HG03064 (cell line): Measurements from ENCODE around the gene PDIK1L.

Source experiments
- ATAC-seq: cut with Tn5 transposase; IDR thresholded peaks from one replicate; pipeline ENCODE4 v1.9.1; 2021; ENCODE audit warnings: low read depth; ENCODE audit not compliant: unreplicated experiment

PDIK1L gene

DNA sequence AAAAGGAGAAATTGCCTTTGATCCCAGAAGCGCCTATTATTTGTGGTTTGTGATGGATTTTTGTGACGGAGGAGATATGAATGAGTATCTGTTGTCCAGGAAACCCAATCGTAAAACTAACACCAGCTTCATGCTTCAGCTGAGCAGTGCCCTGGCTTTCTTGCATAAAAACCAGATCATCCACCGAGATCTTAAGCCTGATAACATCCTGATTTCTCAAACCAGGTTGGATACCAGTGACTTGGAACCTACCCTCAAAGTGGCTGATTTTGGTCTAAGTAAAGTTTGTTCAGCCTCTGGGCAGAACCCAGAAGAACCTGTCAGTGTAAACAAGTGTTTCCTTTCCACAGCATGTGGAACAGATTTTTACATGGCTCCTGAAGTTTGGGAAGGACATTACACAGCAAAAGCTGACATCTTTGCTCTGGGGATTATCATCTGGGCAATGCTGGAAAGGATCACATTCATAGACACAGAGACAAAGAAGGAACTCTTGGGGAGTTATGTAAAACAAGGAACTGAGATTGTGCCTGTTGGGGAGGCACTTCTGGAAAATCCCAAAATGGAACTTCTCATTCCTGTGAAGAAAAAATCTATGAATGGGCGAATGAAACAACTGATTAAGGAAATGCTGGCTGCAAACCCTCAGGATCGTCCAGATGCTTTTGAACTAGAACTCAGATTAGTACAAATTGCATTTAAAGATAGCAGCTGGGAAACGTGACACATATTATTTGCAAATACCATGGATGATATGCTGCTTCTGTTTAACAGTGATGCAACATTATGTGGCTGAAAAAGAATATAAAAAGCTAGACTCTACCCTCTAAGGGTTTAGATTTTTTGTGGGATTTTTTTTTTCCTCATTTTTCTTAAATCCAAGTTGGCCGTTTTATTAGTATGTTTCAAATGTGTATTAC lies 10.5 kb downstream of the PDIK1L start:
- no peak for ATAC-seq

DNA sequence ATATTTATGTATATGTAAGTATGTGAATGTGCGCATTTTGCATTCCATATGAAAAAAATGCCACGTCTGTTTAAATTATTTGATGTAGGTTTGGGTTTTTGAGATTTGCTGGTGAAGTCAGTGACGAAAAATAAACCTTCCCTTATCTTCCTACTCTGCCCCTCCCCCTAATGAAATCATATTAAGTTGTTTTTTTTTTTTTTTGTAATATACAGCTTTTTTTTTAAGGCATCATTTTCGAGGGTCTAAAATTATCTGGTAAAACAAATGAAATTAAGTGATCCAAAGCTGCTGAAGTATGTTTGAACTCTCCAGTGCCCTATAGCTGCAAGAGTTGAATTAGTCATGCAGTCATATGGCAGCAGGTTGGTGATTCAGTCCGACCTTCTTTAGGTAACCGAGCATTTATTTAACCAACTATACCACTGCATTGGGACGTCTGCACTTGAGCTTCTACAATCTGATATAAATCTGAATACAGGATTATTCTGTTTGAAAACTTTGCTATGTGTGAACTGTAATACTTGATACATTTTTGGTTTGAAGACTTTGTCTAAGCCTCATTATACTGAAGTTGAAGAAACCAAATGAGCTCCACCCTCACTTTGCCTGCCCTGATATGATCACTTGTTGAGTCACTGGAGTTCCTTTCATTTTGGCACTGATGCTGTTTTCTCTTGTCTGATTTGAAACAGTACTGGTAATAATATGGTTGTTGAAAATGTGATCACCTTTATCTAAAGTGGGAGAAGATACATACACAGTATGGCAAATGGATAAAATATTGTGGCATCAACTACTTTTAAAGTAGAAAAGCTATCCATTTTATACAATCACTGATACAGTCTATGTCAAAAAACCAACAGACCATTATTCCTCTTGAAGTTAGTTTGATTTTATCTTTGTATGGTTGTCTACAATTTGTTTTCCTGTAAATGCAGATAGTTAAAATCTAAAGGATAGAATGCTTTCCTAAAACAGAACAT lies 11.7 kb downstream of the PDIK1L start:
- ATAC-seq = no peak

DNA sequence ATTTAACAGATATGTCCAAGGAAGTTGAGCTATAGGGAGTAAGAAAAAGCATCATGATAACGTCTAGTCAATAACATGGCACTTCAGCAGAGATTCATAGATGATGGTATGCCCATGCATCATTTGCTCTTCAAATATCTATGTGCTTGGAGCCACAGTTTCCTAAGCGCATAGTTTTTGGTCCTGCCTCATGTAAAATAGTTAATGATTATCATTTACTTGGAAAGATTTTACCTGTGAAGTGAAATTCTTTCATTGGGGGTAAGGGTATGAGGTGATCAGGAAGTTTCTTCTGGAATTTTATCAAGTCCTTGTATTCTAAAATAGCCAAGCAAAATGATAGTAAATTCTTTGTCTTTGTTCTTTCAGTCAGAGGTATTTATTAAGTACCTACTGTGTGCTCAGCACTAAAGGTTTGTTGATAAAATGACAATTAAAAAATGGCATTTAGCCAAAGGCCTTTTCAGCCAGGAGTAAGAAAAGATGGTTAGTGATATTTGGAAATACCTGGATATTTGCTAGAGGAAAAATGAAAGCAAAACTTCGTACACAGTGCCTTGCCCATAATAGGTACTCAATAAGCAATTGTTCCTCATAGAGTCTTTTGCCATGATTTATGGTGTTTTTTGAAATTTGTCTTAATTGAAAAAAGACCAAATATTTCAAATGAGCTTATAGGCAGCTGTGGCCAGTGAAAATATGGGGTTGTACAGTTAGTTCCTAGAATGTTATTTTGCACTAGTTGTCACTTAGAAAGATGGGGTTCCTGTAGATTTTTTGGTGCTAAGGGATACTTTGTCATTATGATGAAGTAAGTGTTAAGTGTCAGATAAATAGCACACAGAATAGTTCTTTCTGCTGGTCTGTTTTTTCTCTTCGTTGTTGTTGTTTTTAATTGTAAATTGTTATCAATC lies 13.1 kb downstream of the PDIK1L start:
- no peak for ATAC-seq

DNA sequence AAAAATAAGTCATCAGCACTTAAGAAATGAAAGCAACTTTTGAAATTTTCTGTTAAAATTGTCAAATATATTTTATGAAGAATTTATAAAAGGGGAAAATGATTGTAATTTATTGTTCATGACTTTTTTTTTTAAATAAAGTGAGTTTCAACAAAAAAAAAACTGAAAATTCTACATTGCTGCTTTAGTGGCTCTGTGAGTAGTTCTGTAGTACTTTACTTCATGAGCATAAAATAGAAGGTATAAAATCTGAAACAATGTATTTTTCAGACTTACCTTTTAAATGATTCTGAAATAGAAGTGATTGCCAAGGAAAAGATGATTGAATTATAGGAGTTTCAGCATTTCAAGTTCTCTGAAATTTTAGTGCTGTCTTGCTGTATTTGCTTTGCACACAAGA lies 13.8 kb downstream of the PDIK1L start:
- ATAC-seq = no peak

DNA sequence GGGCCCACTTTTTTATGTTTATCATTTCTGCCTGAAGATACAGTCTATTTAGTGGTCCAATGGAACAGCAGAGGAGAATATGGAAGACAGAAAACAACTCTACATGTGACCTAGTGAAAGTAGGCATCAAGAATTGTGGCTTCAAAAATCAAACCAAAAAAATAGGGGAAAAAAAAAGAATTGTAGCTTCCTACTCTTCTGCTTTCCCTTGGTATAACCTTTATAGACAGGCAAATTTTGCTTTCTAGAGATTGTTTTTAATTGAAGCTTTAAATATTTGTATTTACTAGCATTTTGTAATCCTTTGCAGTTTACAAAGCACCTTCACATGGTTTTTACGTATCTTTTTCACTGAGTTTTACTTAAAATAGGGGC lies 14.3 kb downstream of the PDIK1L start:
- ATAC-seq = no peak

DNA sequence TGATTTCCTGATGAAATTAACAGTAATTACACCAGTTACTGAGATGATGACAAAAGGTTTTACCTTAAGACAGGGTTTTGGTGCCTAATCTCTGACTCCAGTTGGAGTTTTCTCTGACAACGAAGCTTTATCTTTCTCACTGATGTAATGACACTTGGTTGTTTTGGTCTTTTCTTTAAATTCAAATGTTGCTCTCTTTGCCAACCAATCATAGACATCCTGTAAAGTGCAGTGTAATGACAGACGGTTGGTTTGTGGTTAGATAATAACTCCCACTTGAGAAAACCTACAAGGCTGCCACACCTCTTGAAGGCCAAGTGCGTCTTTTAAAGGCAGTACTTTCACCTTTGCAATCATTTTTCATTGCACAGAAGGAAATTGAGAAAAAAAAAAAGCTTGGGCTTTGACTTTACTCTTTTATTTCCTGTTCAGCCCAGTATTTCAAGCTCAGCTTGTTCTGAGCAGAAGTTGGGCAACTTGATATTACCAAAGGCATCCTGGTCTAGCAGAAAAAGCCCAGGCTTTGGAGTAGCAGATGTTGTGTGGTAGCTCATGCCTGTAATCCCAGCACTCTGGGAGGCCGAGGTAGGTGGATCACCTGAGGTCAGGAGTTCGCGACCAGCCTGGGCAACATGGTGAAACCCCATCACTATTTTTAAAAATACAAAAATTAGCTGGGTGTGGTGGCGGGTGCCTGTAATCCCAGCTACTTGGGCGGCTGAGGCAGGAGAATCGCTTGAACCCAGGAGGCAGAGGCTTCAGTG lies 14.9 kb downstream of the PDIK1L start:
- ATAC-seq = no peak

DNA sequence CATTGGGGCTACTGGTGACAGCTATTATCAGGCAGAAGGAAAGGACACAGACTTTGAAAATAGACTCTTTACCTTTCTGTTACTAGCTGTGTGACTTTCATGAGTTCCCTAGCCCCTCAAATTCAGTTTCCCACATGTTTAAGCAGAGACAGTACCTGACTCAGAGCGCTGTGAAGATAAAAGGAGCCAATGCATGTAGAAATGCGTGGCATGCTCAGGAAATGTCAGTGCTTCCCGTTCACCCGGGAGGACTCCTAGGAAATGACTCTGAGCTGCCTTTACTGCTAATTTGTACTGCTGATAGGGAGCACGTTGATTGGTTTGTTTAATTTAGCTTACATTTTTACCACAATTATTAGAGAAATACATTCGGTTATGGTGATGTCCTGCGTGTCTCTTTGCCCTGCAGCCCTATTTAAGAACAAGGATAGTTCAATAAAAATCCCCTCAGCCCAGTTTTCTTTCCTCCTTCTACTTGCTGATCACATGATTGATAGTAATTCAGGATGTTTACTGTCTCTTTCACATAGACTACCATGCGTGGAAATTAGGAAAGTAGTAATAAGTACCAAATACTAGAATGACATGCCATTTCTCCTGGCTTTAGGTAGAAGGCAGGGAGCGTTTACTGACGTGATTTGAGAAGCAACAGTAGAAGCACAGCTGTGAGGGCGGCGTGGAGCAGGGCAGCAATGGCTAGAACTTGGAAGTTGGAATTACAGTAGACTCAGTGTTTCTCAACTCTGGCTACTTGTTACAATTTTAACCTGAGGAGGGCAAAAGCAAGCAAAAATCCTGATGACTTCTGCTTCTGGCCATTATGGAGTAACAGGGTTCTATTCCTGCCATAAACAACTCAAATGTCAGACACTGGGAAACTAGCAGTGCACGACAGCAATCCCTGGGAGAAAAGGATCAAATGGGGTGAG lies 15.9 kb downstream of the PDIK1L start:
- ATAC-seq = no peak

DNA sequence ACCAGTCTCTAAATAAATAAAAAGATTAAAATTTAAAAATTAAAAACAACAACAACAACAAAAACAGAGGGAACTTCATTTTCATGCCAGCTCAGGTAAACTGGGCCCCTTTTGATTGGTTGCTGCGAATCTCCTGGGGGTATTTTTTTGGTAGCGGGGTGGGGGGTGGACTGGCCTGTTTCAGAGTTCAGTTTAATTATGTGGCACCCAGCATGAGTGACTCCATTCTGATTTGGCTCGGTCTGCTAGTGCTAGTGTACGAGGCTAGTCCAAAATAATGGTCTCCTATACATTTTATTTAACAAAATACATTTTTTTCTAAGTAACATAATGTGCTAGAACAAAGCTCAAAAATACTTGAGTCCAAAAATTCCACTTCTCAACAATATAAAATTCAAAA lies 18.2 kb downstream of the PDIK1L start:
- ATAC-seq = no peak

DNA sequence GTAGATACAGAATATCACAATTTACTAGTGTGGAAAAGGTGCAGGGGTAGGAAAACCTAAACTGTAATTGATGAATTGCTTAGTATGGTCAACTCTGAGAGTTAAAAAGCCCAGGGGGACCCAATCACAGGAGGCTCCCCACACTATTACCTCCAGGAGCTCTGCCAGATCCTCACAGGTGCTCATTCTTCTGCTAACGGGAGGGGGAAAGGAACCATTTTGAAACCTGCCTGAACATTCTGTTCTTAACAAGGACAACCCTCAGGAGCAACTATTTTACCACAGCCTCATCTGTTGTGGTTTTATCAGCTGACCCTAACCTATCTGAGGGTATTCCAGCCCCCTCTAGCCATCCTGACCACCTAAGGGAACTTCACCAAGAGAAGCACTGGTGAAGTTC lies 19.1 kb downstream of the PDIK1L start:
- no peak for ATAC-seq

DNA sequence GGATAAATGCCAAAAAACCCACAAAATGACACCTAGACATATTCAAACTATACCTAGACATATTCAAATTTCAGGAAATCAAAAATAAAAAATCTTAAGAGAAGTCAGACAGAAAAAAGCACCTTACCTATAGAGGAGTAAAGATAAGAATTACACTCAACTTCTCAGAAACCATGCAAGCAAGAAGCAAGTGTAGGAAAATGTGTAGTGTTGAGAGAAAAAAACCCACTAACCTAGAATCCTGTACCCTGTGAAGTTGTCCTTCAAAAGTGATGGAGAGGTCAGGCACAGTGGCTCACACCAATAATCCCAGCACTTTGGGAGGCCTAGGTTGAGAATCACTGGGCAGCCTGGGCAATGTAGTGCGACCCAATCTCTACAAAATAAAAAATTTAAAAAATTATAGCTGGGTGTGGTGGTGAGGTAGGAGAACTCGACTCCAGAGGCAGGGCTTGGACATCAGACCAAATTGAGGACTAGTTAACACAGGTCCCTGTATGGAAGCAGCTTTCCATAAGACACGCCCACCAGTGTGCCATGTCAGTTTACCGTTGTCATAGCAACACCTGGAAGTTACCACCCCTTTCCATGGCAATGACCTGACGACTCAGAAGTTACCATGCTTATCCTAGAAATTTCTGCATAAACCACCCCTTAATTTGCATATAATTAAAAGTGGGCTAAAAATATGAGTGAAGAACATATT lies 20.7 kb downstream of the PDIK1L start:
- no peak for ATAC-seq

DNA sequence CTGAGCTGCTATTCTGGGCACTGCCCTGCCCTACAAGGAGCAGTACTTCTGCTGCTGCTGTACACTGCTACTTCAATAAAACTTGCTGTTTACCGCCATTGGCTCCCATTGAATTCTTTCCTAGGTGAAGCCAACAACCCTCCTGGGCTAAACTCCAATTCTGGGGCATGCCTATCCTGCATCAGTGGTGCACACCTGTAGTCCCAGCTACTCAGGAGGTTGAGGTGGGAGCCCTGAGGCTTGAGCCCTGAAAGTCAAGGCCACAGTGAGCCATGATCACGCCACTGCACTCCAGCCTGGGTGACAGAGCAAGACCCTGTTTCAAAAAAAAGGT lies 21.2 kb downstream of the PDIK1L start:
- ATAC-seq = no peak

DNA sequence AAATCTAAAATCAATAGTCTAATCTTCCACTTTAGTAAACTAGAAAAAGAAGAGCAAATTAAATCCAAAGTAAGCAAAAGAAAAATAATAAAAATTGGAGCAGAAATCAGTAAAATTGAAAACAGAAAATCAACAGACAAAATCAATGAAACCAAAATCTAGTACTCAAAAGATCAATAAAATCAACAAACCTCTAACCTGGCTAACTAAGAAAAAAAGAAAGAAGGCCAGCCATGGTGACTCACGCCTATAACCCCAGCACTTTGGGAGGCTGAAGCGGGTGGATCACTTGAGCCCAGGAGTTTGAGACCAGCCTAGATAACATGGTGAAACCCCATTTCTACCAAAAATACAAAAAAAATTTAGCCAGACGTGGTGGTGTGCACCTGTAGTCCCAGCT lies 22.8 kb downstream of the PDIK1L start:
- no peak for ATAC-seq

DNA sequence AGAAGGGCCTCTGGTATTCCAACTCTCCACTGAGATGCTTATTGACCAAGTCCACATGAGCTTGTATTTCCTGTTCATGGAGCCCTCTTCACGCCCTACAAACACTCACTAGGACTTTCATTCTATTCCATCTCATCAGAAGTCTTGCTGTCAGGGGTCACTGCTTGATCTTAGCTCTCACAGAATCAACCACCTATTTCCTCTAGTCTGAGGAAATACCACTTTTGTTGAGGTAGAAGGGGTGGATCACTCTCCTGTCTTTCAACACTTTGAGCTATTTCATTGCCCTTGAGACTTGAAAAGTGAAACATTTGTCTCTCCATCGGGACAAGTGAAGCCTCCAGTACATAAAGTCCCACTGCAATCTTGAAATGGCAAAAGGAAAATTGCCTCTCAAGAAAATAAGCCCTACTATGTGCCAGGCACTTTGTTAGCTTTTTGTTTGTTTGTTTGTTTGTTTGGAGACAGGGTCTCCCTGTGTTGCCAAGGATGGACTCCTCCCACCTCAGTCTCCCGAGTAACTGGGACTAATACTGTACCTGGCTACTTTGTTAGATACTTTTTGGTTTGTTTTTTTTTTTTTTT lies 27.4 kb downstream of the PDIK1L start:
- no peak for ATAC-seq

DNA sequence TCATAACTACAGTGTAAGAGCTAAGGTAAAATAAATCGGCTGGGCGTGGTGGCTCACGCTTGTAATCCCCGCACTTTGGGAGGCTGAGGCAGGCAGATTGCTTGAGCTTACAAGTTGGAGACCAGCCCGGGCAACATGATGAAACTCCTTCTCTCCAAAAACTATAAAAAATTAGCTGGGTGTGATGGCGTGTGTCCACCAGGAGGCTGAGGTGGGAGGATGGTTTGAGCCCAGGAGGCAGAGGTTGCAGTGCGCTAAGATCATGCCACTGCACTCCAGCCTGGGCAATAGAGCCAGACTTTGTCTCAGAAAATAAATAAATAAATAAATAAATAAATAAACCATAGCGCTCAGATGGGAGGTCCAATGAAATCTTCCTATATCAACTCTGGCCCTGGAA lies 30.5 kb downstream of the PDIK1L start:
- ATAC-seq = no peak

DNA sequence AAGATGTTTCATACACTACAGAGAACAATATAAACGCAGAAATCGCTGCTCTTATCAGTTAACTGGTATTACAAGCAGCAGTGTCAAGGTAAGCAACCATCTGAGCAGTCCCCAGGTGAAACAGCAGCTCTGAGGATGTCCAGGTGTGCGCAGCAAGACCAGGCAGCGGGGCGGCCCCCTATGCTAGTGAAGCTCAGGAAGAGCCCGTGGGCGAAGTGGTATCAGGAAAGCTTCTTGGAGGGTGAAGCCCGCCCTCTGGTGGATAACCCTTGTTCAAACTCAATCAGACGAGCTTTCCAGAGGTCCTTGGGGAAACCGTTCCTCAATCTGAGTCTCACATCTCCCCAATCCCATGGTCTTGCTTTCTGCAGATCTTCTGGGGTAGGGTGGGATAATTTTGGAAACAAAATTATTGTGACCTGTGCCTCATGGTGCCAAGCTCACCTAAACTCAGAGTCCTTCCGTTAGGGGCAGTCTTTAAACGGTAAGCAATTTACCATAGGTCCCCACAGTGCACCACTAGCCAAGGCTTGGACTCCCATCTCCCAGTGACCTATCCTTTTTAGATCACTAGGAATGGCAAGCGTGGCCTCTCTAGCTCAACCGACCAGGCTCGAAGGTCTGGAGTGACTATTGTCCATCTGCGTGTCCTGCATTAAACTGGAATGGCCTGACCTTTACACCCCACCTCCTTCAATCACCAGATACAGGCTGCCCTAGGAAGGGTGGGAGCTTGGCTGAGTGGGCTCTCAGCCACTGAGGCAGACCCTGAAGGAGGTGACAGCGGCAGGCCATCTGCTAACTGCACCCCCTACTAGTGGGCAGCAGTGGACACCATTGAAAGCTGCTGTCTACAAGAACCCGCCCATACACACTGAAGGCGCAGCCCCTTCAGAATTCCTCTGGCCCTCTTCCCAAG lies 33.7 kb downstream of the PDIK1L start:
- ATAC-seq = no peak

DNA sequence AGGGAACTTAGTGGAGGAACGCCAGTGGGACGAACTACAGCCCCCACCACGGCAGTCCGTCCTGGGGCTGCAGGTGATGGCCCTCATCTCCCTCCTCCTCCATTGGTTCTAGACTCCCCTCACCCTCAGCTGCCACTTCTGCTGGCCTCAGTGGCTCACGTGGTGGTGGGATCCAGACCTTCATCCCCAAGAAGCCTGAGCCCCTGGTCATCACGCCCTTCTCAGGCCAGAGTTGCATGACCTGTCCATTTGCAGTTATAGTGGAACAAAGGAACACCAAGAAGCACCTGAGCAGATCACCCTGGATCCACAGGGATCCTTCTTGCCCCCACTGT lies 34.3 kb downstream of the PDIK1L start:
- no peak for ATAC-seq

DNA sequence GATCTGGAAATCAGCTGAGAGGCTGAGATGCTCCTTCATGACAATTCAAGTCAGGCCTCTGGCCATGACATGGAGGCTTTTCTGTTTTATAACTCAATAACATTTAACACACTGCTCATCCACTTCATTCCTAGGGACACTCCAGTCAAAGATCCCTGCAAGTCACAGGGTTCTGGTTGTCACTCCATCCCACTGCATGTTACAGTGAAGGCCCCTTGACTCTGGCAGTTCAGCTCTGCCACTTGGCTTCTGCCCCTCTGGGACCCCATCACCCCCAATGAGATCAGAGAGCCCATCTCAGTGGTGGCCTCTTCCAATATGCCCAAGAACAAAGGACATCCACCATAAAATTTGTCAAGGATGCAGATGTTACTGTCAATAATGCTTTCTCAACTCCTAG lies 37.3 kb downstream of the PDIK1L start:
- ATAC-seq = no peak
